GM12875 (cell line): ENCODE results near the gene ITGB5.
"Not testable (repeated sequence)": the region's sequence is repeated elsewhere in the genome, so short reads cannot be mapped to it uniquely, and the experiment has no call there.

Experiments
- H3K4me3 ChIP-seq: one replicate; pipeline ENCODE4 v1.5.1; 2011; ENCODE audit warnings: low read depth, low read length, control low read depth
- TF ChIP-seq, protein P1 (sequence below): IDR thresholded peaks from 2 replicates; pipeline ENCODE4 v1.5.1; 2011; ENCODE audit warnings: low read depth, mild to moderate bottlenecking, control low read depth, inconsistent platforms, low read length, moderate library complexity, borderline replicate concordance; ENCODE audit not compliant: insufficient read depth

The ITGB5 gene

GRCh38 chr3:124759666-124760401 is 127.3 kb downstream of the ITGB5 start:
- TF ChIP-seq, protein P1, sequence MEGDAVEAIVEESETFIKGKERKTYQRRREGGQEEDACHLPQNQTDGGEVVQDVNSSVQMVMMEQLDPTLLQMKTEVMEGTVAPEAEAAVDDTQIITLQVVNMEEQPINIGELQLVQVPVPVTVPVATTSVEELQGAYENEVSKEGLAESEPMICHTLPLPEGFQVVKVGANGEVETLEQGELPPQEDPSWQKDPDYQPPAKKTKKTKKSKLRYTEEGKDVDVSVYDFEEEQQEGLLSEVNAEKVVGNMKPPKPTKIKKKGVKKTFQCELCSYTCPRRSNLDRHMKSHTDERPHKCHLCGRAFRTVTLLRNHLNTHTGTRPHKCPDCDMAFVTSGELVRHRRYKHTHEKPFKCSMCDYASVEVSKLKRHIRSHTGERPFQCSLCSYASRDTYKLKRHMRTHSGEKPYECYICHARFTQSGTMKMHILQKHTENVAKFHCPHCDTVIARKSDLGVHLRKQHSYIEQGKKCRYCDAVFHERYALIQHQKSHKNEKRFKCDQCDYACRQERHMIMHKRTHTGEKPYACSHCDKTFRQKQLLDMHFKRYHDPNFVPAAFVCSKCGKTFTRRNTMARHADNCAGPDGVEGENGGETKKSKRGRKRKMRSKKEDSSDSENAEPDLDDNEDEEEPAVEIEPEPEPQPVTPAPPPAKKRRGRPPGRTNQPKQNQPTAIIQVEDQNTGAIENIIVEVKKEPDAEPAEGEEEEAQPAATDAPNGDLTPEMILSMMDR = no peak

GRCh38 chr3:124758851-124759635 is 128.1 kb downstream of the ITGB5 start:
- H3K4me3 ChIP-seq = no peak overlapping the region
- TF ChIP-seq, protein P1 = no peak

More at GRCh38 chr3:124759666-124760401, 127.3 kb downstream of the ITGB5 start:
- no peak overlapping the region for H3K4me3 ChIP-seq

GRCh38 chr3:124757926-124758325 is 129.2 kb downstream of the ITGB5 start:
- H3K4me3 ChIP-seq = not testable (repeated sequence)

DNA sequence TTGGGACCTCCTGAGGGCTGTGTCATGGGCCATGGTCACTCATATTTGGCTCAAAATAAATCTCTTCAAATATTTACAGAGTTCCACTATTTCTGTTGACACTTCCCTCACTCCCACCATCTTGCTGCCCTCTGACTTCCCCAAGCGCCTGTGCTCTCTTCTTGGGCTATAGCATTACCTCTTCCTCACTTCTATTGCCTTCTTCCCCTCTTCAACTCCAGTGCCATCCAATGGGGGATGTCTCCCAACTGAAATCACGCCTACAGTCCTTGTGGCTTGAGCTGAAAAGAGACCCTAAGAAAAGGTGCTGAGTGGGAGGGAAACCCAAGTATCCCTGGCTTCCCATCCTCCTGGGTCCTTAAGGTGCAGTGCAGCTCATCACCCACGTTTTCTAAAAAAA is 135.1 kb downstream of the ITGB5 start:
- H3K4me3 ChIP-seq = no peak overlapping the region
- TF ChIP-seq, protein P1 = no peak

DNA sequence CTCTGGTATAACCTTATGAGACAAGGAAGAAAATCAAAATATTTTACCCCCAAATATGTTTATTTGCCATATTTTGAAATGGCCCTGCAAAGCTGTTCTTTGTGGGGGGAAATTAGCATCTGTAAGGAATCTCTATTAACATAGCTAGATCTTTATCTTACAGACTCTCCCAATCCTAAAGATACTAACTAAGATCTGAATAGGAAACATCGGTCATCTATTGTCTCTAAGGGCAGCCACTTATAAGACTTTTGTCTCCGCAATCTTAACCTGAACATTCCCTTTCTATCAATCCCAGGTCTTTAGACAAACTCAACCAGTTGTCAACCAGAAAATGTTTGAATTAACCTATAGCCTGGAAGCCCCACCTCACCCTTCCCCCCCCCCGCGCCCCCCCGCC is 135.7 kb downstream of the ITGB5 start:
- H3K4me3 ChIP-seq = no peak overlapping the region
- TF ChIP-seq, protein P1 = no peak

GRCh38 chr3:124749877-124750276 is 137.3 kb downstream of the ITGB5 start:
- H3K4me3 ChIP-seq = not testable (repeated sequence)

DNA sequence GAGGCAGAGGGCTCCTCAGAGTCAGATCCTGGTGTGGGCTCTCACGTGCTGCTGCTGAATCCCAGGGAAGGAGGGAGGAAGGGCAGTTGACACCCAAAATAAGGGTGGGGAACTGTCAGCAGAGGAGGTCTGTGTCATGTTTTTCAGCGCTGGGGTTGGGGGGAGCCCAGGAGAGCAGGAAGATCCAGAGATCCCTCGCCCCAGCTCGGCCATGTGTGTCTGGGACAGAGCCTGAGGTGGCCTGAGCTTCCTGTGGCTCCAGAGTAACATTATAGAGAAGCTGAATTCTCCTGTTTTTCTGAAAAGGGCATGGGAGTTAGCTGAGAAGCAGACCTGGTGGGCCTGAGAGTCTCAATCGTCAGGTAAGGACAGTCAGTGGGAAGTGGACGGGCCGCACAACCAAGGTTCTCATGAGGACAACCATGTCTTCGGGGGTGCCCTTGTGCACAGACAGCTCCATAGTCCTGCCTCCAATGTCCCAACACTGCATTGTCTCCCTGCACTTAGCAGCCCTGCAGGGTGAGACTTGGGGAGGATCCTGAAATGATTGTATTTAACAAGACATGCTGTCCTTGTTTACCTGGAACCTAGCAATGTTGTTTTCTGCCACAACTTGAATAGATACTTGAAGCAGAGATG is 138.5 kb downstream of the ITGB5 start:
- TF ChIP-seq, protein P1 = no peak
- no peak overlapping the region for H3K4me3 ChIP-seq
